Measurements from ENCODE around the gene STX10.
"Not testable (repeated sequence)": the region's sequence is repeated elsewhere in the genome, so short reads cannot be mapped to it uniquely, and the experiment has no call there.

STX10 gene

GRCh38 chr19:13187419-13187818 is 37.2 kb upstream of the STX10 start:
- in situ Hi-C loops (cut with HindIII; ENCODE audit: low pct_ligation_motif_present, low sequenced_read_pairs): no loop called here
- H3K36me3 ChIP-seq (replicated peaks): no peaks in the 10 kb centered on the region
- TF ChIP-seq, protein P1, sequence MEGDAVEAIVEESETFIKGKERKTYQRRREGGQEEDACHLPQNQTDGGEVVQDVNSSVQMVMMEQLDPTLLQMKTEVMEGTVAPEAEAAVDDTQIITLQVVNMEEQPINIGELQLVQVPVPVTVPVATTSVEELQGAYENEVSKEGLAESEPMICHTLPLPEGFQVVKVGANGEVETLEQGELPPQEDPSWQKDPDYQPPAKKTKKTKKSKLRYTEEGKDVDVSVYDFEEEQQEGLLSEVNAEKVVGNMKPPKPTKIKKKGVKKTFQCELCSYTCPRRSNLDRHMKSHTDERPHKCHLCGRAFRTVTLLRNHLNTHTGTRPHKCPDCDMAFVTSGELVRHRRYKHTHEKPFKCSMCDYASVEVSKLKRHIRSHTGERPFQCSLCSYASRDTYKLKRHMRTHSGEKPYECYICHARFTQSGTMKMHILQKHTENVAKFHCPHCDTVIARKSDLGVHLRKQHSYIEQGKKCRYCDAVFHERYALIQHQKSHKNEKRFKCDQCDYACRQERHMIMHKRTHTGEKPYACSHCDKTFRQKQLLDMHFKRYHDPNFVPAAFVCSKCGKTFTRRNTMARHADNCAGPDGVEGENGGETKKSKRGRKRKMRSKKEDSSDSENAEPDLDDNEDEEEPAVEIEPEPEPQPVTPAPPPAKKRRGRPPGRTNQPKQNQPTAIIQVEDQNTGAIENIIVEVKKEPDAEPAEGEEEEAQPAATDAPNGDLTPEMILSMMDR (IDR thresholded peaks at IDR 0.05; ENCODE audit: low read depth, low read length, missing control alignments): no peak
- no peak overlapping the region for H3K27ac ChIP-seq
- no peaks in the 10 kb centered on the region for H3K27me3 ChIP-seq (replicated peaks)
- no peak overlapping the region for H3K4me3 ChIP-seq (ENCODE audit: low read depth, low read length)
- no peak for DNase-seq

GRCh38 chr19:13186688-13187087 is 36.5 kb upstream of the STX10 start:
- H3K27ac ChIP-seq; H3K4me3 ChIP-seq (ENCODE audit: low read depth, low read length); H3K36me3 ChIP-seq (replicated peaks); DNase-seq; H3K27me3 ChIP-seq (replicated peaks); in situ Hi-C loops (cut with HindIII; ENCODE audit: low pct_ligation_motif_present, low sequenced_read_pairs): not testable (repeated sequence)

- H3K36me3 ChIP-seq (replicated peaks); H3K27ac ChIP-seq; in situ Hi-C loops (cut with HindIII; ENCODE audit: low pct_ligation_motif_present, low sequenced_read_pairs); H3K4me3 ChIP-seq (ENCODE audit: low read depth, low read length); DNase-seq; H3K27me3 ChIP-seq (replicated peaks): not testable (repeated sequence)
Measured at GRCh38 chr19:13185763-13186657, 35.8 kb upstream of the STX10 start.

- H3K36me3 ChIP-seq (replicated peaks); H3K4me3 ChIP-seq (ENCODE audit: low read depth, low read length); H3K27ac ChIP-seq; DNase-seq; H3K27me3 ChIP-seq (replicated peaks); in situ Hi-C loops (cut with HindIII; ENCODE audit: low pct_ligation_motif_present, low sequenced_read_pairs): not testable (repeated sequence)
Measured at GRCh38 chr19:13184926-13185325, 34.8 kb upstream of the STX10 start.

DNA sequence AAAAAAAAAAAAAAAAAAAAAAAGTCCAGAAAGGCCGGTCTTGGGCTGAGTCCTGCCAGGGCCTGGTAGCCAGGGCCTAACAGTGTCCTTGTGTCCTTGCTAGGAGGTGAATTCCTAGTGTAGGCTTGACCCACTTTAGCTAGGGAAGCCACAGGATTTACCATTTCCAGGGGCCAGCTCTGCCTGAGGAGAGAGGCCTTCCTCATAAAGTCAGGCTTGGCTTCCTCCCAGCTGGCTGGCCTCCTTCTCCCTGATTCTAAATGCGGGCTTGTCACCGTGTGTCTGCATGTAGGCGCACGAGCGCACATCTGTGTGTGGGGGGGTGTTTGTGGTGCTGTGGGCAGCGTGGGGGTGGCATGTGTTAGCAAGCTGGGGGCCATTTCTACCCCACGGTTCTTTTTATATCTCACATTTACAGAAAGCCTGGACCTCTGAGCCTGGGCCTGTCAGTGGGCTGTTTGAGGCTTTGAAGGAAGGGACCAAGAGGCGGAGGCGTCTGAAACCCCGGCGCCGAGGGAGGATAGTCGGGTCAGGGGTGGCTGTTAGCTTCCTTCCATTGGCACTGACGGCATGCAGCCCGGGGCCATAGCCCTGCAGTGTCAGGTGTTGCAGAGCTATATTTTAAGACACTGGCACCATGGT is 31.7 kb upstream of the STX10 start:
- TF ChIP-seq, protein P1 (IDR thresholded peaks at IDR 0.05; ENCODE audit: low read depth, low read length, missing control alignments): no peak
- H3K36me3 ChIP-seq (replicated peaks): no peaks in the 10 kb centered on the region
- no peak overlapping the region for H3K4me3 ChIP-seq (ENCODE audit: low read depth, low read length)
- H3K27ac ChIP-seq: no peak overlapping the region
- in situ Hi-C loops (cut with HindIII; ENCODE audit: low pct_ligation_motif_present, low sequenced_read_pairs): no loop called here
- H3K27me3 ChIP-seq (replicated peaks): no peaks in the 10 kb centered on the region
- peak; percentile 25 for DNase-seq

DNA sequence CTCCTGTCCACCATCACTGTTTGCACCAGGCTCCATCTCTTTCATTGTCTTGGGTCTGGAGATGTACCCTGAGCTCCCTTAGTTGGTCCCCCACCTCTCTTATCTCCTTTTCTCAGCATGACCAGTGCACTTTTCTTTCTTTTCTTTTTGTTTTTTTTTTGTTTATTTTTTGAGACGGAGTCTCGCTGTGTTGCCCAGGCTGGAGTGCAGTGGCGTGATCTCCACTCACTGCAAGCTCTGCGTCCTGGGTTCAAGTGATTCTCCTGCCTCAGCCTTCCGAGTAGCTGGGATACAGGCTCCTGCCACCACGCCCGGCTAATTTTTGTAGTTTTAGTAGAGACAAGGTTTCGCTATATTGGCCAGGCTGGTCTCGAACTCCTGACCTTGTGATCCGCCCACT is 28.1 kb upstream of the STX10 start:
- H3K27me3 ChIP-seq (replicated peaks); H3K4me3 ChIP-seq (ENCODE audit: low read depth, low read length); DNase-seq; H3K27ac ChIP-seq; H3K36me3 ChIP-seq (replicated peaks); in situ Hi-C loops (cut with HindIII; ENCODE audit: low pct_ligation_motif_present, low sequenced_read_pairs): not testable (repeated sequence)

DNA sequence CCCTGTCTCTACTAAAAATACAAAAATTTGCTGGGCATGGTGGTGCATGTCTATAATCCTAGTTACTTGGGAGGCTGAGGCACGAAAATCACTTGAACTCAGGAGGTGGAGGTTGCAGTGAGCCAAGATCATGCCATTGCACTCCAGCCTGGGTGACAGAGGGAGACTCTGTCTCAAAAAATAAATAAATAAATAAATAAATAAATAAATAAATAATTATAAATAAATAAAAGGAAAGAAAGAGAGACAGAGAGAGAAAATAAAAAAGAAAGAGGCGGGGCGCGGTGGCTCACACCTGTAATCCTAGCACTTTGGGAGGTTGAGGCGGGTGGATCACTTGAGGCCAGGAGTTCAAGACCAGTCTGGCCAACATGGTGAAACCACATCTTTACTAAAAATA is 27.4 kb upstream of the STX10 start:
- H3K4me3 ChIP-seq (ENCODE audit: low read depth, low read length); H3K27ac ChIP-seq; in situ Hi-C loops (cut with HindIII; ENCODE audit: low pct_ligation_motif_present, low sequenced_read_pairs); DNase-seq; H3K27me3 ChIP-seq (replicated peaks); H3K36me3 ChIP-seq (replicated peaks): not testable (repeated sequence)

DNA sequence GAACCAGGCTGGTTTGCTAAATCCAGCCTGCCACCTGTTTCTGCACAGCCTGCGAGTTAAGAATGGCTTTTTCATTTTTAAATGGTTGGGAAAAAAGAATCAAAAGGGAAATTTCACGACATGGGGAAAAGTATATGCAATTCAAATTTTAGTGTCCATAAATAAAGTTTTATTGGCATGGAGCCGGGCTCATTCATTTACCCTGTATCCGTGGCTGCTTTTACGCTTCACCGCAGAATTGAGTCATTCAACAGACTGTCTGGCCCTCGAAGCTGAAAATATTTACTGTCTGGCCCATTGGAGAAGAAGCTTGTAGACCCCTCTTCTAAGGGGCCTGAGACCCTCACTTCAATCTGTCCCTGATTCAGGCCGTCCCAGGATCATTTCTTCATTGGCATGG is 26.2 kb upstream of the STX10 start:
- Histone ChIP-seq H3K4me3 (ENCODE audit: low read depth, low read length) (no peak overlapping the region), H3K27me3 (replicated peaks) (no peaks in the 10 kb centered on the region), H3K36me3 (replicated peaks) (no peaks in the 10 kb centered on the region), H3K27ac (no peak overlapping the region)
- TF ChIP-seq, protein P1 (IDR thresholded peaks at IDR 0.05; ENCODE audit: low read depth, low read length, missing control alignments): no peak
- no peak for DNase-seq
- in situ Hi-C loops (cut with HindIII; ENCODE audit: low pct_ligation_motif_present, low sequenced_read_pairs): no loop called here
